ENCODE measurements around the gene NPC1L1.
"Not testable (repeated sequence)": the region's sequence is repeated elsewhere in the genome, so short reads cannot be mapped to it uniquely, and the experiment has no call there.

The NPC1L1 gene

DNA sequence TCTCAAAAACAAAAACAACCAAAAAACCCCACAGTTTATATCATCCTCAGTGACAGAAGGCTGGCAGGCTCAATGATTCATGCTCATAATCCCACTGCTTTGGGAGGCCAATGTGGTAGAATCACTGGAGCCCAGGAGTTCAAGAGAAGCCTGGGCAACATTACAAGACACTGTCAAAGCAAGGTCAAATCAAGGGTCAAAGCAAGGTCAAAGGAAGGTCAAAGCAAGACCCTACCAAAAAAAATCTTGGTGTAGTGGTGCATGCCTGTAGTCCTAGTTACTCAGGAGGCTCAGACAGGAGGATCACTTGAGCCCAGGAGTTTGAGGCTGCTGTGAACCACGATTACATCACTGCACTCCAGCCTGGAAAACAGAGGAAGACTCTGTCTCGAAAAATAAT is 14.2 kb upstream of the NPC1L1 start:
- Histone ChIP-seq H3K27ac (ENCODE audit: low read depth, low read length) (no peak overlapping the region), H2BK120ac (ENCODE audit: insufficient read depth, low read length, poor library complexity) (no peak overlapping the region), H4K8ac (ENCODE audit: low read depth, low read length) (no peak overlapping the region), H2BK5ac (ENCODE audit: low read depth, low read length, poor library complexity) (no peak overlapping the region), H2AK5ac (ENCODE audit: low read length) (no peak overlapping the region), H3K4me3 (ENCODE audit: low read depth, low read length) (no peak overlapping the region), H3K4ac (ENCODE audit: low read depth, low read length) (no peak overlapping the region), H2BK12ac (ENCODE audit: low read length) (no peak overlapping the region), H3K9ac (ENCODE audit: low read length) (no peak overlapping the region), H3K14ac (ENCODE audit: low read length) (no peak overlapping the region), H3K4me1 (ENCODE audit: control insufficient read depth in 1 of 2, insufficient read depth in 2 of 2, low read length in 2 of 2) (no peaks in the 10 kb centered on the region), H3K23ac (ENCODE audit: low read length) (no peak overlapping the region), H3K4me2 (ENCODE audit: low read length) (no peak overlapping the region), H4K12ac (ENCODE audit: low read depth, low read length) (no peak overlapping the region), H3K79me2 (ENCODE audit: control insufficient read depth, insufficient read depth, low read length, poor library complexity) (no peaks in the 10 kb centered on the region), H3K79me1 (ENCODE audit: low read length) (no peaks in the 10 kb centered on the region), H4K91ac (ENCODE audit: low read depth, low read length) (no peak overlapping the region), H3K27me3 (ENCODE audit: insufficient read depth, low read length) (no peaks in the 10 kb centered on the region), H3K9me3 (ENCODE audit: insufficient read depth, low read depth, low read length) (no peaks in the 10 kb centered on the region), H3K18ac (ENCODE audit: low read length) (no peak overlapping the region), H3K36me3 (ENCODE audit: control insufficient read depth in 1 of 2, insufficient read depth in 2 of 2, low read length in 2 of 2) (no peaks in the 10 kb centered on the region), H2AFZ (ENCODE audit: insufficient read depth, low read length, poor library complexity) (no peak overlapping the region)
- WGBS (ENCODE audit: extremely low coverage, insufficient coverage, insufficient read length): no CpG with 5 or more reads among the region's 2 CpGs
- no peak for DNase-seq

- H2AK5ac ChIP-seq (ENCODE audit: low read length); H3K27ac ChIP-seq (ENCODE audit: low read depth, low read length); H2BK120ac ChIP-seq (ENCODE audit: insufficient read depth, low read length, poor library complexity); H3K36me3 ChIP-seq (ENCODE audit: control insufficient read depth in 1 of 2, insufficient read depth in 2 of 2, low read length in 2 of 2); H2BK5ac ChIP-seq (ENCODE audit: low read depth, low read length, poor library complexity); H3K18ac ChIP-seq (ENCODE audit: low read length); H2BK12ac ChIP-seq (ENCODE audit: low read length); H4K8ac ChIP-seq (ENCODE audit: low read depth, low read length); H3K9me3 ChIP-seq (ENCODE audit: insufficient read depth, low read depth, low read length); H3K9ac ChIP-seq (ENCODE audit: low read length); DNase-seq; H3K4me3 ChIP-seq (ENCODE audit: low read depth, low read length); H2AFZ ChIP-seq (ENCODE audit: insufficient read depth, low read length, poor library complexity); H3K4me2 ChIP-seq (ENCODE audit: low read length); H3K4ac ChIP-seq (ENCODE audit: low read depth, low read length); H3K23ac ChIP-seq (ENCODE audit: low read length); H3K4me1 ChIP-seq (ENCODE audit: control insufficient read depth in 1 of 2, insufficient read depth in 2 of 2, low read length in 2 of 2); H3K79me1 ChIP-seq (ENCODE audit: low read length); H4K91ac ChIP-seq (ENCODE audit: low read depth, low read length); H3K79me2 ChIP-seq (ENCODE audit: control insufficient read depth, insufficient read depth, low read length, poor library complexity); H4K12ac ChIP-seq (ENCODE audit: low read depth, low read length); H3K14ac ChIP-seq (ENCODE audit: low read length); H3K27me3 ChIP-seq (ENCODE audit: insufficient read depth, low read length): not testable (repeated sequence)
- WGBS (ENCODE audit: extremely low coverage, insufficient coverage, insufficient read length): no CpG with 5 or more reads among the region's 3 CpGs
Measured at GRCh38 chr7:44552473-44553005, 11.4 kb upstream of the NPC1L1 start.

GRCh38 chr7:44549457-44549856 is 8.3 kb upstream of the NPC1L1 start:
- H2AK5ac ChIP-seq (ENCODE audit: low read length): no peak overlapping the region
- H2BK120ac ChIP-seq (ENCODE audit: insufficient read depth, low read length, poor library complexity): no peak overlapping the region
- no peak overlapping the region for H3K4me2 ChIP-seq (ENCODE audit: low read length)
- no peak overlapping the region for H3K14ac ChIP-seq (ENCODE audit: low read length)
- no peak overlapping the region for H2BK12ac ChIP-seq (ENCODE audit: low read length)
- no CpG with 5 or more reads among the region's 3 CpGs for WGBS (ENCODE audit: extremely low coverage, insufficient coverage, insufficient read length)
- no peak overlapping the region for H2AFZ ChIP-seq (ENCODE audit: insufficient read depth, low read length, poor library complexity)
- H2BK5ac ChIP-seq (ENCODE audit: low read depth, low read length, poor library complexity): no peak overlapping the region
- no peak overlapping the region for H3K9ac ChIP-seq (ENCODE audit: low read length)
- no peak overlapping the region for H4K12ac ChIP-seq (ENCODE audit: low read depth, low read length)
- H3K79me2 ChIP-seq (ENCODE audit: control insufficient read depth, insufficient read depth, low read length, poor library complexity): no peaks in the 10 kb centered on the region
- no peaks in the 10 kb centered on the region for H3K27me3 ChIP-seq (ENCODE audit: insufficient read depth, low read length)
- DNase-seq: no peak
- H3K4ac ChIP-seq (ENCODE audit: low read depth, low read length): no peak overlapping the region
- H3K27ac ChIP-seq (ENCODE audit: low read depth, low read length): no peak overlapping the region
- H3K4me1 ChIP-seq (ENCODE audit: control insufficient read depth in 1 of 2, insufficient read depth in 2 of 2, low read length in 2 of 2): peaks cover 7% of the 10 kb centered on the region in 2 experiments
- no peak overlapping the region for H4K91ac ChIP-seq (ENCODE audit: low read depth, low read length)
- no peak overlapping the region for H3K4me3 ChIP-seq (ENCODE audit: low read depth, low read length)
- H3K79me1 ChIP-seq (ENCODE audit: low read length): peaks cover 3% of the 10 kb centered on the region
- no peak overlapping the region for H4K8ac ChIP-seq (ENCODE audit: low read depth, low read length)
- H3K9me3 ChIP-seq (ENCODE audit: insufficient read depth, low read depth, low read length): no peaks in the 10 kb centered on the region
- no peak overlapping the region for H3K18ac ChIP-seq (ENCODE audit: low read length)
- H3K36me3 ChIP-seq (ENCODE audit: control insufficient read depth in 1 of 2, insufficient read depth in 2 of 2, low read length in 2 of 2): no peaks in the 10 kb centered on the region
- no peak overlapping the region for H3K23ac ChIP-seq (ENCODE audit: low read length)

- no peak overlapping the region for H3K9ac ChIP-seq (ENCODE audit: low read length)
- H3K4me2 ChIP-seq (ENCODE audit: low read length): no peak overlapping the region
- no peak overlapping the region for H2BK12ac ChIP-seq (ENCODE audit: low read length)
- no peak for DNase-seq
- no peak overlapping the region for H4K91ac ChIP-seq (ENCODE audit: low read depth, low read length)
- H4K8ac ChIP-seq (ENCODE audit: low read depth, low read length): no peak overlapping the region
- no peaks in the 10 kb centered on the region for H3K27me3 ChIP-seq (ENCODE audit: insufficient read depth, low read length)
- H2AK5ac ChIP-seq (ENCODE audit: low read length): no peak overlapping the region
- no peaks in the 10 kb centered on the region for H3K36me3 ChIP-seq (ENCODE audit: control insufficient read depth in 1 of 2, insufficient read depth in 2 of 2, low read length in 2 of 2)
- H2AFZ ChIP-seq (ENCODE audit: insufficient read depth, low read length, poor library complexity): no peak overlapping the region
- no peak overlapping the region for H3K14ac ChIP-seq (ENCODE audit: low read length)
- H3K4me3 ChIP-seq (ENCODE audit: low read depth, low read length): no peak overlapping the region
- no peaks in the 10 kb centered on the region for H3K79me2 ChIP-seq (ENCODE audit: control insufficient read depth, insufficient read depth, low read length, poor library complexity)
- WGBS (ENCODE audit: extremely low coverage, insufficient coverage, insufficient read length): no CpG with 5 or more reads among the region's 3 CpGs
- H2BK5ac ChIP-seq (ENCODE audit: low read depth, low read length, poor library complexity): no peak overlapping the region
- H2BK120ac ChIP-seq (ENCODE audit: insufficient read depth, low read length, poor library complexity): no peak overlapping the region
- no peak overlapping the region for H3K27ac ChIP-seq (ENCODE audit: low read depth, low read length)
- no peak overlapping the region for H3K23ac ChIP-seq (ENCODE audit: low read length)
- H3K4ac ChIP-seq (ENCODE audit: low read depth, low read length): no peak overlapping the region
- no peak overlapping the region for H3K18ac ChIP-seq (ENCODE audit: low read length)
- H4K12ac ChIP-seq (ENCODE audit: low read depth, low read length): no peak overlapping the region
- peaks cover 11% of the 10 kb centered on the region in 2 experiments for H3K4me1 ChIP-seq (ENCODE audit: control insufficient read depth in 1 of 2, insufficient read depth in 2 of 2, low read length in 2 of 2)
- H3K9me3 ChIP-seq (ENCODE audit: insufficient read depth, low read depth, low read length): no peaks in the 10 kb centered on the region
- peaks cover 3% of the 10 kb centered on the region for H3K79me1 ChIP-seq (ENCODE audit: low read length)
Measured at GRCh38 chr7:44548893-44549292, 7.8 kb upstream of the NPC1L1 start.

Data from trophoblast cell (in vitro differentiated cells and primary cell).